Activated CD8-positive, alpha-beta memory T cell treated with anti-CD3 and anti-CD28 coated beads, Interleukin-2, amount 10 ng/mL, durations not matched to agents 7 days and 5 days (primary cell): Measurements from ENCODE around the gene NECTIN4. TPM values are rescaled to one million over a fixed set of nuclear protein-coding genes. Genes with fewer than 3 reads are reported as not detected.
"Not testable (repeated sequence)": the region's sequence is repeated elsewhere in the genome, so short reads cannot be mapped to it uniquely, and the experiment has no call there.

Experiments
- ATAC-seq: fragments of 150-1000 bp; cut with Tn5 transposase; one replicate; pipeline ENCODE4 v1.10.0; 2021; ENCODE audit warnings: moderate library complexity
- CTCF ChIA-PET: fragments of 350-600 bp; sonication (Branson Sonifier 250); formaldehyde crosslinking; loops from one replicate; lab custom pipeline; 2021; ENCODE audit warnings: antibody characterized with exemption; lab: Charles Lee
- DNase-seq: peaks from one replicate; pipeline ENCODE4 v3.0.0-alpha.2; 2020
- H3K27ac Mint-ChIP-seq: one replicate; pipeline ENCODE4 v1.8.0; 2021; ENCODE audit warnings: mild to moderate bottlenecking, mixed read lengths
- H3K27me3 Mint-ChIP-seq: one replicate; pipeline ENCODE4 v1.8.0; 2021; ENCODE audit warnings: mixed read lengths
- H3K36me3 Mint-ChIP-seq: one replicate; pipeline ENCODE4 v1.8.0; 2021; ENCODE audit warnings: mild to moderate bottlenecking, mixed read lengths
- H3K4me1 Mint-ChIP-seq: one replicate; pipeline ENCODE4 v1.8.0; 2021; ENCODE audit warnings: mixed read lengths
- H3K4me3 Mint-ChIP-seq: one replicate; pipeline ENCODE4 v1.8.0; 2021; ENCODE audit warnings: mild to moderate bottlenecking, moderate library complexity, mixed read lengths
- H3K9me3 Mint-ChIP-seq: one replicate; pipeline ENCODE4 v1.8.0; 2022; ENCODE audit warnings: low read depth, mixed read lengths
- total RNA-seq, 2 experiments: library from RNA; stranded (reverse); gene quantifications; one replicate each; pipeline ENCODE4 v1.2.3, GENCODE V29; 2021

Gene NECTIN4
- total RNA-seq, 2 experiments from 2014 or later: 0.12 TPM

GRCh38 chr1:161044535-161044907 lies 44.8 kb downstream of the NECTIN4 start:
- no peaks in the 10 kb centered on the region for H3K27me3 Mint-ChIP-seq

DNA sequence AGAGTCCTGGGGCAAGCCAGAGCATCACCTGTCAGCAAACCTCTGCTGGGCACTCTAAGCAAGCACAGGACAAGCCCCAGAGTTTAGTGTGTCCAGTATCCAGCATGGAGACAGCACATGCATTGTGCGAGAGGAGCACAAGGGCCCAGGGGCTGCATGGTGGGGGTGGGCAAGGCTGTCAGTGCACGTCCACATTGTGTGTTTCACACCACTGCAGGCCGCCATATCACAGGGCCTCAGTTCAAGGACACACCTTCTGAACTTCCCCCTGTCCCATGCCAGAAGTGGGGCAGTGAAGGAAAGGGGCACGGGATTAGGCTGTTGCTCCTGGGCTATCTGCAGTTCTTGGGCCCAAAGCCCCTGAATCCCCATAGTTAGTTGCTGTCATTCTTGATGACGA lies 49.8 kb downstream of the NECTIN4 start:
- peak overlapping the region; percentile 84 for H3K4me3 Mint-ChIP-seq
- ATAC-seq: no peak
- peaks cover 38% of the 10 kb centered on the region for H3K36me3 Mint-ChIP-seq
- peaks cover 48% of the 10 kb centered on the region for H3K4me1 Mint-ChIP-seq
- peak overlapping the region; percentile 85 for H3K27ac Mint-ChIP-seq
- no peak for DNase-seq
- CTCF ChIA-PET: interaction anchor here (0.6 to 3.7 kb wide), 15 partner anchors 8 to 136 kb away, joined by 3 to 20 read pairs (median 4); partner anchors contain the start of genes ARHGAP30, F11R, ITLN2 and KLHDC9
- no peaks in the 10 kb centered on the region for H3K9me3 Mint-ChIP-seq
- no peaks in the 10 kb centered on the region for H3K27me3 Mint-ChIP-seq

More at GRCh38 chr1:161044535-161044907, 44.8 kb downstream of the NECTIN4 start:
- Mint-ChIP-seq H3K27ac (peak overlapping the region; percentile 99), H3K9me3 (no peaks in the 10 kb centered on the region), H3K36me3 (peaks cover 56% of the 10 kb centered on the region), H3K4me1 (peaks cover 57% of the 10 kb centered on the region), H3K4me3 (peak overlapping the region; percentile 80)
- ATAC-seq (peak; percentile 3), DNase-seq (peak; percentile 46)
- CTCF ChIA-PET: interaction anchor here (1.2 to 5.2 kb wide), 8 partner anchors 13 to 366 kb away, joined by 3 to 58 read pairs (median 8); partner anchors contain the start of genes ARHGAP30, F11R and KLHDC9

DNA sequence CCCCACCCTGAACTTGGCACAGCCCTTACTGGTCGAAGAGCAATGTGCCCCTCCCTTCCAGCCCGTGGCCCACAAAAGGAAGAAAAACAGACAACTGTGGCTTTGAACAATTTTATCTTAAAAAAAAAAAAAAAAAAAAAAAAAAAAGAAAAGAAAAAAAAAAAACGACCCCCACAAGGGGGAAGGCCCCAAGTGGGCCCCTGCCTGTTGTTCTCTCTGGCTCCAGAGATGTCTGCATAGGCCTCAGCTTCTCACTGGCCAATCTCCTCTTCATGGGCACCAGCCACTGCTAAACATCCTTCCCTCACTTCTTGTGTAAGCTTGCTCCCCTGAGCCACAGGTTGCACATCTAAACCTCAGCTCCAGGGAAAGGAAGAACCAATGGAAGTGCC lies 50.2 kb downstream of the NECTIN4 start:
- peak overlapping the region; percentile 90 for H3K27ac Mint-ChIP-seq
- no peaks in the 10 kb centered on the region for H3K27me3 Mint-ChIP-seq
- CTCF ChIA-PET: interaction anchor here (0.7 to 3.7 kb wide), 15 partner anchors 9 to 136 kb away, joined by 3 to 20 read pairs (median 5); partner anchors contain the start of genes ARHGAP30, F11R, ITLN2 and KLHDC9
- no peaks in the 10 kb centered on the region for H3K9me3 Mint-ChIP-seq
- H3K4me3 Mint-ChIP-seq: peak overlapping the region; percentile 84
- H3K36me3 Mint-ChIP-seq: peaks cover 38% of the 10 kb centered on the region
- peaks cover 45% of the 10 kb centered on the region for H3K4me1 Mint-ChIP-seq
- no peak for ATAC-seq
- no peak for DNase-seq

DNA sequence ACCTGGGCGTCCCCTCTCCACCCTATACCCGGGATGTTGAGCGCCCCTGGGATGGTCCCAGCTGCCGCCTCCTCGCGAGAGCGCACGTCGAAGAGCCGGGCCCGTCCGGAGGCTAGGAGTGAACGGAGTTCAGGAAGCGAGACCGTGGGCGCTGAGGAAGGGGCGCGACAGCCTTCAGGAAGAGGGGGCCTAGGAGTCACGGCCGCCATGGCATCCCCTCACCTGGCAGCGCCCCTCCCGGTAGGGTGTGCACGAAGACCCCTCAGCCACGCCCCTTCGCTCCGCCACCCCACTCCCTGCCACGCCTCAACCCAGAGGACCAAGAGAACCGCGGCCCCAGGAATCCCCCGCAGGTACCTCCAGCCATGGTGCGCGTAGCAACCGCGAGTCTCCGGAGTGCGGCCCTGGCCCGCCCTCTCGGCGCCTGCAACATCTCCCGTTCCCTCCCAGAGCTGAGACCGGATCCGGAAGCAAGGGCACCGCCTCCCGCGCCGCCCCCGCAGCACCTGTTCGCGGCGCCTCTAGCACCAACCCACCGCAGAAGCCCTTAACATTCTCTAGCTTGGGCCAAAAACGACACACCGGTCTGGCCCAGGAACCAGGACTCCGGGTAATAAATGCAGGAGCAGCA lies 50.7 kb downstream of the NECTIN4 start, which contains the start of gene TSTD1:
TSTD1 (minus strand) TSS at position 442 of the 631 bp plus-strand sequence; CDS start at position 367, 75 bp downstream.
- no peaks in the 10 kb centered on the region for H3K9me3 Mint-ChIP-seq
- H3K27ac Mint-ChIP-seq: peak within 1 kb of the TSS; percentile 90
- CTCF ChIA-PET: interaction anchor here (0.7 to 3.7 kb wide), 20 partner anchors 9 to 344 kb away, joined by 3 to 20 read pairs (median 4); partner anchors contain the start of genes ARHGAP30, F11R, ITLN2 and KLHDC9
- H3K4me3 Mint-ChIP-seq: peak within 1 kb of the TSS; percentile 84
- no peaks in the 10 kb centered on the region for H3K27me3 Mint-ChIP-seq
- peaks cover 47% of the 10 kb centered on the region for H3K4me1 Mint-ChIP-seq
- ATAC-seq: peak; percentile 92
- DNase-seq: peak; percentile 90
- H3K36me3 Mint-ChIP-seq: peaks cover 38% of the 10 kb centered on the region

DNA sequence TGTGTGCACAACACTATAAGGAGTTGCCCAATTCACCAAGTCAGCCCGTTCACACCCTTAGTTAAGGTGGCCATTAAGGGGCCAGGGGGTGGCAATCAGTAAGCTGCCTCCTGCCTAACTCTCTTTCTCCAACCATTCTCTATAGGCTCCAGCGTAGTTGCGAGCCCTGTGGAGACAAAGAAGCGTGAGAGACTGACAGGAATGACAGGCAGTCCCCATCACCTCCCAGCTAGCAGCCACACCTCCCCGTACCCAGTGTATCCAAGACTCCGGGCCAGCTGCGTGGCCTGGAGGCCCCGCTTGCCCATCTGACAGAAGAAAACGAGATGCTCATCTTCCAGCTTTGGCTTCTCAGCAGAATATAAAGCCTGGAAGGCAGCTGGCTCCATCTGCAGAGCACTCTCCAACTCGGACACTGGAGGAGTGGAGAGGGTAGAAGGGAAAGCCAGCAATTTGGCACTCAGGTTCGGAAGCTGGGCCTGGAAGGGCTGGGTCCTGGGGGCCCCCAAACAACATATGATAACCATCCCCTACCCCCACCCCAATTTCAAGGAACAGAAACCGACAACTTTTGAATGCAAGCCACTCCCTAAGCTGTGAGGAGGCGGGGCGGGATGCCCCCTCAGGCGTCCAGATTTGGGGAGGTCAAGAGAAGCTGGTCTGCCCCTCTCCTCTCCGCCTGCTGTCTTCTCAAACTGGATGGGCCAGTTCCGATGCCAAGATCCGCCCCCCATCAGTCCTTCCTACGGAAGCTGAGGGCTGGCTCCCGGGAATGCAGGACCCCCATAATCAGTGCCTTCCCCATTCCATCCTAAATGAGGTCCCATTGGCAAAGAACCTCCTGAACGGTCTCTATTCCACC lies 51.5 kb downstream of the NECTIN4 start:
- Mint-ChIP-seq H3K27me3 (no peaks in the 10 kb centered on the region), H3K4me1 (peaks cover 45% of the 10 kb centered on the region), H3K36me3 (peaks cover 37% of the 10 kb centered on the region), H3K27ac (peak overlapping the region; percentile 90), H3K9me3 (no peaks in the 10 kb centered on the region), H3K4me3 (peak overlapping the region; percentile 84)
- DNase-seq (no peak), ATAC-seq (no peak)
- CTCF ChIA-PET: interaction anchor here (0.7 to 3.7 kb wide), 18 partner anchors 10 to 344 kb away, joined by 3 to 20 read pairs (median 4); partner anchors contain the start of genes ARHGAP30, F11R, ITLN2 and KLHDC9

- H3K27ac Mint-ChIP-seq: no peak overlapping the region
- H3K9me3 Mint-ChIP-seq: no peaks in the 10 kb centered on the region
- CTCF ChIA-PET: interaction anchor here (1.4 kb wide), 1 partner anchor 12 kb away, joined by 3 read pairs; the partner anchor contains the start of gene F11R
- peaks cover 19% of the 10 kb centered on the region for H3K36me3 Mint-ChIP-seq
- no peak overlapping the region for H3K4me3 Mint-ChIP-seq
- ATAC-seq: no peak
- peaks cover 26% of the 10 kb centered on the region for H3K4me1 Mint-ChIP-seq
- DNase-seq: no peak
- no peaks in the 10 kb centered on the region for H3K27me3 Mint-ChIP-seq
Observed at GRCh38 chr1:161033751-161034150, 55.6 kb downstream of the NECTIN4 start.

DNA sequence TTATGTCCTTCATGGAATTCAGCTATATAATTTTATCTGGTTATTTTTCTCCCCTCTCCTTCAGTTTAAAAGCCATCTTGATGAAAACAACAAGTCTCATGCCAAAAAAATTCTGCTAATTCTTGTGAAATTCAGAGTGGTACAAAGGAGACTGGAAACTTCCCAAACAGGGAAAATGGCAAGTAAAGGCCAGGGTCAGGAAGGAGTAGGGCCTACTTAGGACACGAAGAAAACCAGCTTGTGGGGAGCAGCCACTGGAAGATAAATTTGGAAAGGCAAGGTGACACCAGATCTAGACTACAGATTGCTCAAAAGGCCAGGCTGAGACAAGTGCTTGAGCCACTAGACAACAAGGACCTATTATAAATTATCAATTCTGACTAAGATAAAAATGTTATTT lies 56.9 kb downstream of the NECTIN4 start:
- Mint-ChIP-seq H3K36me3 (peaks cover 26% of the 10 kb centered on the region), H3K27ac (no peak overlapping the region), H3K27me3 (no peaks in the 10 kb centered on the region), H3K9me3 (no peaks in the 10 kb centered on the region), H3K4me1 (peaks cover 17% of the 10 kb centered on the region), H3K4me3 (no peak overlapping the region)
- ATAC-seq: no peak
- no peak for DNase-seq
- CTCF ChIA-PET: interaction anchor here (0.8 to 2.4 kb wide), 6 partner anchors 9 to 65 kb away, joined by 3 to 7 read pairs (median 4); partner anchors contain the start of genes F11R and USF1

DNA sequence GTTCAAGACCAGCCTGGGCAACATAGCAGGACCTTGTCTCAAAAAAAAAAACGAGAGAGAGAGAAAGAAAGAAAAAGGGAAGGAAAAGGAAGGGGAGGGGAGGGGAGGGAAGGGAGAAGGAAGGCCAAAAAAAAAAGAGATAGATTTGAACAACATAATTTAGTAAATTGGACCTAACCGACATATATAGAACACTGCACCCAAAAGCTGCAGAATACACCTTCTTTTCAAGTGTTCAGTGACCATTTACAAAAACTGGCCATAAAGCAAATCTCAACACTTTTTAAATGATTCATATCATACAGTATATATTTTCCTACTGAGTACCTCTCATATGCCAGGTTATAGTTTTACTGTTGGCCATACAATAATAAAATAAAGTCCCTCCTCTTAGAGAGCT lies 57.5 kb downstream of the NECTIN4 start:
- no peaks in the 10 kb centered on the region for H3K27me3 Mint-ChIP-seq
- ATAC-seq: no peak
- H3K36me3 Mint-ChIP-seq: peaks cover 27% of the 10 kb centered on the region
- H3K4me1 Mint-ChIP-seq: peaks cover 17% of the 10 kb centered on the region
- no peak overlapping the region for H3K4me3 Mint-ChIP-seq
- no peak overlapping the region for H3K27ac Mint-ChIP-seq
- peaks cover 4% of the 10 kb centered on the region for H3K9me3 Mint-ChIP-seq
- CTCF ChIA-PET: interaction anchor here (0.8 to 2.4 kb wide), 5 partner anchors 8 to 65 kb away, joined by 3 to 7 read pairs (median 5); partner anchors contain the start of genes F11R and USF1
- DNase-seq: no peak

- ATAC-seq: not testable (repeated sequence)
Observed at GRCh38 chr1:161029466-161029865, 59.9 kb downstream of the NECTIN4 start.

GRCh38 chr1:161026954-161027353 lies 62.4 kb downstream of the NECTIN4 start:
- H3K4me1 Mint-ChIP-seq, H3K9me3 Mint-ChIP-seq, H3K27me3 Mint-ChIP-seq, H3K4me3 Mint-ChIP-seq, DNase-seq: not testable (repeated sequence)
- Mint-ChIP-seq H3K36me3 (peaks cover 30% of the 10 kb centered on the region), H3K27ac (peak overlapping the region; percentile 1)
- peak; percentile 12 for ATAC-seq
- CTCF ChIA-PET: interaction anchor here (0.7 to 1.5 kb wide), 4 partner anchors 8 to 313 kb away, joined by 3 to 5 read pairs (median 4); no protein-coding TSS in a partner anchor

More at GRCh38 chr1:161029466-161029865, 59.9 kb downstream of the NECTIN4 start:
- H3K27me3 Mint-ChIP-seq, H3K9me3 Mint-ChIP-seq, CTCF ChIA-PET, H3K27ac Mint-ChIP-seq, DNase-seq, H3K4me3 Mint-ChIP-seq: not testable (repeated sequence)
- Mint-ChIP-seq H3K36me3 (peaks cover 33% of the 10 kb centered on the region), H3K4me1 (peaks cover 19% of the 10 kb centered on the region)

GRCh38 chr1:161022432-161022831 lies 66.9 kb downstream of the NECTIN4 start:
- not testable (repeated sequence) for H3K27ac Mint-ChIP-seq, ATAC-seq, H3K9me3 Mint-ChIP-seq, DNase-seq, H3K27me3 Mint-ChIP-seq
- CTCF ChIA-PET: interaction anchor here (2.0 to 2.3 kb wide), 3 partner anchors 16 to 25 kb away, joined by 7 to 17 read pairs (median 15); partner anchors contain the start of gene TSTD1
- Mint-ChIP-seq H3K4me3 (peak overlapping the region; percentile 15), H3K36me3 (peaks cover 13% of the 10 kb centered on the region), H3K4me1 (peaks cover 38% of the 10 kb centered on the region)

- Mint-ChIP-seq H3K27ac (peak overlapping the region; percentile 86), H3K27me3 (no peaks in the 10 kb centered on the region), H3K4me1 (peaks cover 35% of the 10 kb centered on the region), H3K36me3 (peaks cover 10% of the 10 kb centered on the region), H3K9me3 (peaks cover 3% of the 10 kb centered on the region), H3K4me3 (peak overlapping the region; percentile 82)
- no peak for DNase-seq
- no peak for ATAC-seq
- CTCF ChIA-PET: interaction anchor here (1.1 to 2.3 kb wide), 6 partner anchors 12 to 39 kb away, joined by 3 to 17 read pairs (median 4); partner anchors contain the start of gene TSTD1
Observed at GRCh38 chr1:161021970-161022353, 67.4 kb downstream of the NECTIN4 start.
